Mucosa of stomach (tissue), 1 donor: ENCODE measurements around the gene ELP4.
A peak's percentile ranks its signal among the peaks of the same experiment; 100 is the strongest.

Experiments used
- H3K27me3 ChIP-seq: one replicate; pipeline ENCODE4 v1.7.0; 2013; ENCODE audit warnings: mild to moderate bottlenecking, low read length; ENCODE audit not compliant: control insufficient read depth, insufficient read depth
- H3K36me3 ChIP-seq: one replicate; pipeline ENCODE4 v1.7.0; 2013; ENCODE audit warnings: low read length; ENCODE audit not compliant: control insufficient read depth, insufficient read depth
- H3K4me1 ChIP-seq: one replicate; pipeline ENCODE4 v1.7.0; 2013; ENCODE audit warnings: mild to moderate bottlenecking, low read length; ENCODE audit not compliant: control insufficient read depth, insufficient read depth
- H3K4me3 ChIP-seq: one replicate; pipeline ENCODE4 v1.7.0; 2013; ENCODE audit warnings: low read length
- H3K9ac ChIP-seq: one replicate; pipeline ENCODE4 v1.7.0; 2013; ENCODE audit warnings: mild to moderate bottlenecking, low read length, moderate library complexity
- H3K9me3 ChIP-seq: one replicate; pipeline ENCODE4 v1.7.0; 2013; ENCODE audit warnings: mild to moderate bottlenecking, low read length, moderate library complexity; ENCODE audit not compliant: control insufficient read depth
- donor health status: Pancreatic carcinoma.

The ELP4 gene

GRCh38 chr11:31499576-31500178 lies 9.9 kb upstream of the ELP4 start:
- H3K9me3 ChIP-seq, result no peaks in the 10 kb centered on the region
- H3K27me3 ChIP-seq, result no peaks in the 10 kb centered on the region
- no peaks in the 10 kb centered on the region for H3K36me3 ChIP-seq
- H3K4me1 ChIP-seq, result no peaks in the 10 kb centered on the region
- H3K9ac ChIP-seq, result no peak overlapping the region
- H3K4me3 ChIP-seq, result no peak overlapping the region

GRCh38 chr11:31500560-31500959 lies 9.0 kb upstream of the ELP4 start:
- H3K4me1 ChIP-seq, result no peaks in the 10 kb centered on the region
- H3K4me3 ChIP-seq, result no peak overlapping the region
- H3K36me3 ChIP-seq, result no peaks in the 10 kb centered on the region
- H3K9ac ChIP-seq, result no peak overlapping the region
- no peaks in the 10 kb centered on the region for H3K9me3 ChIP-seq
- no peaks in the 10 kb centered on the region for H3K27me3 ChIP-seq

GRCh38 chr11:31509051-31509428 lies 527 bp upstream of the ELP4 start:
- no peaks in the 10 kb centered on the region for H3K9me3 ChIP-seq
- peak overlapping the region; percentile 97 for H3K9ac ChIP-seq

GRCh38 chr11:31512117-31512516 lies 2.5 kb downstream of the ELP4 start:
- no peaks in the 10 kb centered on the region for H3K4me1 ChIP-seq
- no peak overlapping the region for H3K4me3 ChIP-seq
- no peaks in the 10 kb centered on the region for H3K9me3 ChIP-seq
- H3K36me3 ChIP-seq, result no peaks in the 10 kb centered on the region
- no peak overlapping the region for H3K9ac ChIP-seq
- H3K27me3 ChIP-seq, result no peaks in the 10 kb centered on the region

More at GRCh38 chr11:31509051-31509428, 527 bp upstream of the ELP4 start:
- Histone ChIP-seq H3K4me3 (peak overlapping the region; percentile 100), H3K27me3 (no peaks in the 10 kb centered on the region), H3K36me3 (no peaks in the 10 kb centered on the region), H3K4me1 (no peaks in the 10 kb centered on the region)

DNA sequence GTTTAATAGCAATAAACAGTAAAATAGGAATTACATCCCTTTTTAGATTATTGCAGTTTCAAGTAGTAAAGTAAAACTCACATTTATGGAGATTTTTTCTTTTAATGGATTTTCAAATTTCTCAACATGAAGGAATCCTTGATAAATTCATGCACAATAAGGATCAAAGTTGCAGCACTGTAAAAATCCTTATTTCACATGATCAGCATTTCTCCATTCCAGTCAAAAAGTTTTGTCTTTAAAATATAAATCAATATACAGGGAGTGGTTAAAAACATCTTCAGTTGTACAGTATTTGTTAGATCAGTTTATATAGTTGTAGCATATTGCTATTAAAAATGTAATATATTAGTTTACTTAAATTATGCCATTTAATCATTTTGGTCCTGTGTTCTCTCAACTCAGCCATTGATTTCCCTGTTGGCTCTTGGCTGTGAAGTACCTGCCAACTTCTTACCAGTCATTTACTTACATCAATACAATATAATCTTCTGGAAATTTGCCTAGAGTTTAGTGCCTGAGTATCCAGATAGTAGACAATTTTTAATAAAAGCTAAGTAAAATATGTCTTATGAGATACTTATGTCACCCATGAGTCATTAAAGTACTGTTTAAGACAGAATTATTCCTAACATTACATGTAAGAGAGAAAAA lies 12.1 kb downstream of the ELP4 start:
- peaks cover 6% of the 10 kb centered on the region for H3K27me3 ChIP-seq
- no peak overlapping the region for H3K9ac ChIP-seq
- no peaks in the 10 kb centered on the region for H3K36me3 ChIP-seq
- H3K9me3 ChIP-seq, result no peaks in the 10 kb centered on the region
- no peaks in the 10 kb centered on the region for H3K4me1 ChIP-seq
- no peak overlapping the region for H3K4me3 ChIP-seq

DNA sequence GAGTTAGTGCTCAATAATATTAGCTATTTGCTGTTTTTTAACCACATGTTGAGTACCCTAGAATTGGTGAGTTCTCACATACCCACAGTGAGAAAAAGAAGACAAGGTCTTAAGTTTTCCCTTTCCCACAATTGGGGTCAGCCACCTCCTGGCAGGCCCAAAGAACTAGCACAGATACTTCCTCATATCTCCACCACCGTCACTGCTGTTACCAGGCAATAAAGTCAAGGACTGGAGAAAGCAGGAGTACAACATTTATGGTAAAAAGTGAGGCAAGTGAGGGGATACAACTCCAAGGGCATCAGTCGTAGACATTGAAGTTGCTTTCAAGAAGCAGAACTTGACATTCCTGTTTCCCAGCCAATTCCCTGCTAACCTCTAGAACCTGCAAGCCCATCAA lies 19.6 kb downstream of the ELP4 start:
- Histone ChIP-seq H3K9me3 (no peaks in the 10 kb centered on the region), H3K4me1 (no peaks in the 10 kb centered on the region), H3K36me3 (no peaks in the 10 kb centered on the region), H3K4me3 (no peak overlapping the region), H3K27me3 (peaks cover 6% of the 10 kb centered on the region), H3K9ac (no peak overlapping the region)

DNA sequence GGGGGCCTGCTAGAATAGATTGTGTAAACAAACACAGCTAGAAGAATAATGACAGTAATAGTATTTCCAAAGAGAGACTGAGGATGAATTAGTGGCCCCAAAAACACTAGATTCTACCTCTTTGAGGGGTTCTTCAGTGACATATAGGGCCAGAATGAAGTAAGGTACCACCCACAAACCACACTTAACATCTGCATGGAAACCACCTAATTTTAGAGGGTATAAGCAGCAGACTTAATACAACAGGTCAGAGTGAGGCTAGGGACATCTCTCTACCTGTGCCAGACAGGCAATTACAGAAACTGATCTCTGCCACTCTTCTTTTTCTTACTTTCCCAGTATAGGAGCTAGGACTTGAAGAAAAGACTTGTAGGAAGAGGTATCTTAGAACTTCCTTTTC lies 20.1 kb downstream of the ELP4 start:
- Histone ChIP-seq H3K4me3 (no peak overlapping the region), H3K27me3 (peaks cover 6% of the 10 kb centered on the region), H3K9me3 (no peaks in the 10 kb centered on the region), H3K36me3 (no peaks in the 10 kb centered on the region), H3K9ac (no peak overlapping the region), H3K4me1 (no peaks in the 10 kb centered on the region)

GRCh38 chr11:31531293-31531692 lies 21.7 kb downstream of the ELP4 start:
- no peaks in the 10 kb centered on the region for H3K9me3 ChIP-seq
- no peaks in the 10 kb centered on the region for H3K36me3 ChIP-seq
- no peak overlapping the region for H3K4me3 ChIP-seq
- no peaks in the 10 kb centered on the region for H3K27me3 ChIP-seq
- no peaks in the 10 kb centered on the region for H3K4me1 ChIP-seq
- no peak overlapping the region for H3K9ac ChIP-seq

DNA sequence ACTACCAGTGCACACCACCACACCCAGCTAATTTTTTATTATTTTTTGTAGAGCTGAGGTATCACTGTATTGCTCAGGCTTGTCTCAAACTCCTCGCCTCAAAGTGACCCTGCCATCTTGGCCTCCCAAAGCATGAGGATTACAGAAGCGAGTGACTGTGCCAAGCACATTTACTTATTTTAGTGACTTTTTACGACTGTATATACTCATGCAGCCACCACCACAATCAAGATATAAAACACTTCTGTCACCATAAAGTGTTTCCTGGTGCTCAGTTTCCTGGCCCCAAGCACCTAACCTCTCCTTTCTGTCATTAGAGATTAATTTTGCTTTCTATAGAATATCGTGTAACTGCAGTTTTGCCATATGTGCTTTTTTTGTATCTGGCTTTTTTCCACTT lies 25.9 kb downstream of the ELP4 start:
- Histone ChIP-seq H3K27me3 (no peaks in the 10 kb centered on the region), H3K36me3 (no peaks in the 10 kb centered on the region), H3K9me3 (no peaks in the 10 kb centered on the region), H3K4me1 (no peaks in the 10 kb centered on the region), H3K4me3 (no peak overlapping the region), H3K9ac (no peak overlapping the region)

GRCh38 chr11:31542862-31543261 lies 33.3 kb downstream of the ELP4 start:
- no peaks in the 10 kb centered on the region for H3K4me1 ChIP-seq
- no peaks in the 10 kb centered on the region for H3K36me3 ChIP-seq
- no peaks in the 10 kb centered on the region for H3K9me3 ChIP-seq
- H3K27me3 ChIP-seq, result no peaks in the 10 kb centered on the region
- no peak overlapping the region for H3K4me3 ChIP-seq
- no peak overlapping the region for H3K9ac ChIP-seq

DNA sequence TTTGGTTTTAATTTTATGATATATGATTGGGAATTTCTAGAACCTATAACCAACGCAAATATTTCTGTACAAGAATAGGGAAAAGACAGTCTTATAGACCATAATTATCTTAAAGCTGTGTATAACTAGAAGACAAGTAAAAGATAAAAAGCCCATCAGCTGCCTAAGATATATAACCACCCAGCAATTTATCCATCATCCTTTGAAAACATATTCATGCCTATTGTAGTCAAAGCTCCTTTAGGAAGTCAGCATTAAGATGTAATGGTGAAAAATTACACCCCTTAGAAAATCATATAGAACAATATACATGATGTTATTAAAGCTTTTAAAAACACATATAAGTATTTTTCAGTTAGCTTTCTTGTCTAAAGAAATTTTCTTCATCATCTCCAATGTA lies 46.4 kb downstream of the ELP4 start:
- Histone ChIP-seq H3K36me3 (no peaks in the 10 kb centered on the region), H3K27me3 (no peaks in the 10 kb centered on the region), H3K4me1 (peaks cover 1% of the 10 kb centered on the region), H3K9me3 (no peaks in the 10 kb centered on the region), H3K4me3 (no peak overlapping the region), H3K9ac (no peak overlapping the region)

GRCh38 chr11:31558001-31558400 lies 48.4 kb downstream of the ELP4 start:
- no peaks in the 10 kb centered on the region for H3K27me3 ChIP-seq
- no peak overlapping the region for H3K9ac ChIP-seq
- H3K4me3 ChIP-seq, result no peak overlapping the region
- H3K9me3 ChIP-seq, result no peaks in the 10 kb centered on the region
- H3K36me3 ChIP-seq, result no peaks in the 10 kb centered on the region
- peaks cover 3% of the 10 kb centered on the region for H3K4me1 ChIP-seq
